Stimulated activated CD8-positive, alpha-beta memory T cell treated with anti-CD3 and anti-CD28 coated beads, Interleukin-15, amount 100 ng/mL, for 24 hours (primary cell): ENCODE results near the gene DLEC1.
"Not testable (repeated sequence)": the region's sequence is repeated elsewhere in the genome, so short reads cannot be mapped to it uniquely, and the experiment has no call there.

Experiments
- DNase-seq: peaks from one replicate; pipeline ENCODE4 v3.0.0-alpha.2; 2020; ENCODE audit warnings: low read depth

Gene DLEC1

GRCh38 chr3:38018296-38019266 lies 20.4 kb upstream of the DLEC1 start:
- DNase-seq: no peak

GRCh38 chr3:38019658-38020341 lies 19.2 kb upstream of the DLEC1 start:
- no peak for DNase-seq

GRCh38 chr3:38020342-38020726 lies 18.7 kb upstream of the DLEC1 start:
- no peak for DNase-seq

GRCh38 chr3:38021196-38021595 lies 17.8 kb upstream of the DLEC1 start:
- DNase-seq: no peak

- DNase-seq: no peak
Observed at GRCh38 chr3:38022301-38022700, 16.7 kb upstream of the DLEC1 start.

- DNase-seq: no peak
Observed at GRCh38 chr3:38022896-38023709, 15.9 kb upstream of the DLEC1 start.

GRCh38 chr3:38026856-38027255 lies 12.2 kb upstream of the DLEC1 start:
- no peak for DNase-seq

GRCh38 chr3:38027466-38028465 lies 11.2 kb upstream of the DLEC1 start:
- no peak for DNase-seq

GRCh38 chr3:38028621-38029361 lies 10.2 kb upstream of the DLEC1 start:
- DNase-seq: no peak

GRCh38 chr3:38029400-38030125 lies 9.4 kb upstream of the DLEC1 start, which contains the start of gene PLCD1:
TSS of gene PLCD1 (minus strand) at chr3:38029642. CDS start at chr3:38029539, 103 bp downstream.
- DNase-seq: no peak

GRCh38 chr3:38030126-38031021 lies 8.6 kb upstream of the DLEC1 start:
- no peak for DNase-seq

- no peak for DNase-seq
Observed at GRCh38 chr3:38031022-38031994, 7.7 kb upstream of the DLEC1 start.

GRCh38 chr3:38032328-38032865 lies 6.6 kb upstream of the DLEC1 start:
- no peak for DNase-seq

GRCh38 chr3:38033586-38033985 lies 5.4 kb upstream of the DLEC1 start:
- not testable (repeated sequence) for DNase-seq

- DNase-seq: not testable (repeated sequence)
Observed at GRCh38 chr3:38034335-38034734, 4.7 kb upstream of the DLEC1 start.

- DNase-seq: no peak
Observed at GRCh38 chr3:38036286-38036685, 2.7 kb upstream of the DLEC1 start.

GRCh38 chr3:38036906-38037305 lies 2.1 kb upstream of the DLEC1 start:
- DNase-seq: no peak
